Lower lobe of right lung (tissue), 2 donors: ENCODE measurements around the gene FBXL12. TPM values are rescaled to one million over a fixed set of nuclear protein-coding genes. Genes with fewer than 3 reads are reported as not detected.
A peak's percentile ranks its signal among the peaks of the same experiment; 100 is the strongest.

ENCODE experiments used
- ATAC-seq, 2 donors: fragments of 200-7000 bp; cut with Tn5 transposase; one replicate each; pipeline ENCODE4 v1.9.1; 2020 to 2022; ENCODE audit warnings: mild to moderate bottlenecking in 2 of 2, moderate library complexity in 2 of 2
- DNase-seq: peaks from one replicate; pipeline ENCODE4 v3.0.0-alpha.2; 2020
- H3K27ac ChIP-seq: fragments of 200-600 bp; one replicate; pipeline ENCODE4 v1.8.0; 2022
- H3K27me3 ChIP-seq: fragments of 200-600 bp; one replicate; pipeline ENCODE4 v1.8.0; 2022; ENCODE audit warnings: low read depth
- H3K36me3 ChIP-seq: fragments of 200-600 bp; one replicate; pipeline ENCODE4 v1.8.0; 2022; ENCODE audit warnings: mild to moderate bottlenecking
- H3K4me1 ChIP-seq: fragments of 200-600 bp; one replicate; pipeline ENCODE4 v1.8.0; 2022
- H3K4me3 ChIP-seq: fragments of 200-600 bp; one replicate; pipeline ENCODE4 v1.8.0; 2022; ENCODE audit warnings: mild to moderate bottlenecking
- H3K9me3 ChIP-seq: fragments of 200-600 bp; one replicate; pipeline ENCODE4 v1.8.0; 2022
- CTCF ChIP-seq: fragments of 200-600 bp; IDR thresholded peaks from one replicate; pipeline ENCODE4 v1.8.0; 2022; ENCODE audit warnings: antibody characterized with exemption, mild to moderate bottlenecking
- intact Hi-C: fragments of 100-400 bp; cut with DNase I; formaldehyde crosslinking; loops from one replicate; pipeline ENCODE4 v1.11.0; 2022
- total RNA-seq: library from RNA; stranded (reverse); fragmentation: NEBNext Ultra II Directional; extraction: Animal tissue kit (Norgen Biotek cat#: 25700); gene quantifications from one replicate; pipeline ENCODE4 v1.2.1, GENCODE V29; 2021
- donor health status: DM: no; HTN: yes; CAD: no; lungs with severe emphysema.

The FBXL12 gene
- total RNA-seq, 1 donor from 2014 or later: 18.6 TPM

DNA sequence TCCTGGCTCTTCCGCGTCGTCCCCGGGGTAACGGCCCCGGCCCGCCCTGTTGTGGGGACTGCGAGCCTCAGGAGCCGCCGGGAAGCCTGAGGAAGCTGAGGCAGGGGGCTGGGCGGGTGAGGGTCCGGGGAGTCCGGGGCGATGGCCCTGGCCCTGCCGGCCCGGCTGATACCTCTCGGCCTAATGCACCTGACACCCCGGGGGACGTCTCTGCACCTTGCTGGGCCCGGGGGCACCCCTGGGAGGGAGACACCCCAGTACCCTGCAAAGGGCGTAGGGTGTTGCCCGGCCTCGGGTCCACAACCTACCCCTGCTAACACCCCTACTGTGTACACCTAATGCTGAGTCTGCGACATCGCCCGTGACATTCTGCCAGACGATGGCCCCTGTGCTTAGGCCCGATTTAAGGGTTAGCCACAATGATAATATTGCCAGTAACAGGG is 16.6 kb upstream of the FBXL12 start:
- ATAC-seq (peak; percentile 2 to 39), DNase-seq (no peak)
- Histone ChIP-seq H3K27me3 (no peaks in the 10 kb centered on the region), H3K4me1 (peaks cover 16% of the 10 kb centered on the region), H3K27ac (peak overlapping the region; percentile 83), H3K36me3 (peaks cover 32% of the 10 kb centered on the region), H3K4me3 (peak overlapping the region; percentile 98), H3K9me3 (no peaks in the 10 kb centered on the region)
- no peak for TF ChIP-seq CTCF
- intact Hi-C loops: no loop called here

DNA sequence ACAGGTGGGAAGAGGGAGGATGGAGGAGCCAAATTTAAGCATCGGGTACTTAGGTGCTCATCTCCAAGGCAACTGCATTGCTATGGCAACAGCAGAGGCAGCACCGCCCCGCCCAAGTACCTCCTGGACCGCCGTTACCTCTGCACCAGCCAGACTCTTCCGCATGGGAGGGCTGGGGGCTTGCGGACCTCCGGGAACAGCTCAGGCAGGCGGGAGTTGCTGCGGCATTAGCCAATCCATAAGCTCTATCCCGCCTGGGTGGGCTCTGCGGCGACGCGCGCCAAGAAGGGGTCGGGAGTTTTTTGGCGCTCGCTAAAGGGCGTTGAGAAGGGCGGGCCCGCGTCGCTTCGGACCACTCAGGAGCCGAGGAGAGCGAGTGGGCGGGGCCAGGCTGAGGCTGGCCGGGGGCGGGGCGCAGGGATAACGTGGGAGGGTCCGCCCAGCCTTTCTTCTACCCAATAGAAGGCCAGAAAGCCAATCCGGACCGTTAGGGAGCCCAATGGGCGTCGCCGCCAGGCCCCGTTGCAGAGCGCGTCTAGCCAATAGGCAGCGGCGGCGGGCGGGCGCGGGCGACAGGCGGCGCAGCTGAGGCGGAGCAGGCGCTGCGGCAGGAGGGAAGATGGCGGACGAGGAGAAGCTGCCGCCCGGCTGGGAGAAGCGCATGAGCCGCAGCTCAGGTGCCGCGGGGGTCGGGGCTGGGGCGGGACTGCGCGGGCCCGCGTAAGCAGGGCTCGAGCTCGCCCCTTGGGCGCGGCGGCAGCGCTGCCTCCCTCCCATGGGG is 16.0 kb upstream of the FBXL12 start, which contains the start of gene PIN1:
PIN1 (plus strand) TSS at position 593 of the 781 bp plus-strand sequence; CDS start at position 620, 27 bp downstream.
- H3K4me3 ChIP-seq: peak within 1 kb of the TSS; percentile 98
- H3K27me3 ChIP-seq: no peaks in the 10 kb centered on the region
- peak within 1 kb of the TSS; percentile 83 for H3K27ac ChIP-seq
- H3K36me3 ChIP-seq: peaks cover 31% of the 10 kb centered on the region
- peak; percentile 80 for TF ChIP-seq CTCF
- peaks cover 16% of the 10 kb centered on the region for H3K4me1 ChIP-seq
- peak; percentile 99 to 100 for ATAC-seq
- peak; percentile 100 for DNase-seq
- intact Hi-C loops: no loop called here
- no peaks in the 10 kb centered on the region for H3K9me3 ChIP-seq

- H3K9me3 ChIP-seq: no peaks in the 10 kb centered on the region
- no peak for TF ChIP-seq CTCF
- peak overlapping the region; percentile 83 for H3K27ac ChIP-seq
- ATAC-seq: no peak
- H3K4me3 ChIP-seq: peak overlapping the region; percentile 98
- intact Hi-C loops: no loop called here
- H3K36me3 ChIP-seq: peaks cover 30% of the 10 kb centered on the region
- peaks cover 16% of the 10 kb centered on the region for H3K4me1 ChIP-seq
- H3K27me3 ChIP-seq: no peaks in the 10 kb centered on the region
- no peak for DNase-seq
These were observed 15.4 kb upstream of the FBXL12 start for GRCh38 chr19:9834307-9834725.

GRCh38 chr19:9828551-9829063 is 9.7 kb upstream of the FBXL12 start:
- Histone ChIP-seq H3K4me3 (peak overlapping the region; percentile 94), H3K27ac (peak overlapping the region; percentile 85), H3K9me3 (no peaks in the 10 kb centered on the region), H3K36me3 (peaks cover 21% of the 10 kb centered on the region), H3K27me3 (no peaks in the 10 kb centered on the region), H3K4me1 (peaks cover 28% of the 10 kb centered on the region)
- intact Hi-C loops: no loop called here
- ATAC-seq (no peak), DNase-seq (no peak)
- TF ChIP-seq CTCF: no peak

GRCh38 chr19:9827289-9828238 is 8.7 kb upstream of the FBXL12 start, which contains the start of gene UBL5:
Gene UBL5 (plus strand): TSS chr19:9827918. CDS start chr19:9828338, 420 bp downstream.
- peak within 1 kb of the TSS; percentile 94 for H3K4me3 ChIP-seq
- ATAC-seq: peak; percentile 97 to 99
- H3K9me3 ChIP-seq: no peaks in the 10 kb centered on the region
- H3K27me3 ChIP-seq: no peaks in the 10 kb centered on the region
- H3K27ac ChIP-seq: peak within 1 kb of the TSS; percentile 85
- H3K36me3 ChIP-seq: peaks cover 21% of the 10 kb centered on the region
- peaks cover 28% of the 10 kb centered on the region for H3K4me1 ChIP-seq
- no peak for TF ChIP-seq CTCF
- intact Hi-C loops: no loop called here
- DNase-seq: peak; percentile 90
